AG09309 (cell line): ENCODE measurements around the gene SMYD4.

ENCODE experiments used
- DNase-seq: peaks from one replicate; pipeline ENCODE4 v3.0.0-alpha.2; 2010; ENCODE audit warnings: low read depth
- H3K4me3 ChIP-seq: 2 replicates; pipeline ENCODE4 v1.5.1; 2011; ENCODE audit warnings: mild to moderate bottlenecking, low read depth, low read length, moderate library complexity; ENCODE audit not compliant: control insufficient read depth
- TF ChIP-seq, protein P1 (sequence below): IDR thresholded peaks from 2 replicates; pipeline ENCODE4 v1.5.1; 2011; ENCODE audit warnings: mild to moderate bottlenecking, low read depth, low read length, inconsistent platforms; ENCODE audit not compliant: insufficient read depth, control insufficient read depth; ENCODE audit errors: missing control alignments

Gene SMYD4, protein sequence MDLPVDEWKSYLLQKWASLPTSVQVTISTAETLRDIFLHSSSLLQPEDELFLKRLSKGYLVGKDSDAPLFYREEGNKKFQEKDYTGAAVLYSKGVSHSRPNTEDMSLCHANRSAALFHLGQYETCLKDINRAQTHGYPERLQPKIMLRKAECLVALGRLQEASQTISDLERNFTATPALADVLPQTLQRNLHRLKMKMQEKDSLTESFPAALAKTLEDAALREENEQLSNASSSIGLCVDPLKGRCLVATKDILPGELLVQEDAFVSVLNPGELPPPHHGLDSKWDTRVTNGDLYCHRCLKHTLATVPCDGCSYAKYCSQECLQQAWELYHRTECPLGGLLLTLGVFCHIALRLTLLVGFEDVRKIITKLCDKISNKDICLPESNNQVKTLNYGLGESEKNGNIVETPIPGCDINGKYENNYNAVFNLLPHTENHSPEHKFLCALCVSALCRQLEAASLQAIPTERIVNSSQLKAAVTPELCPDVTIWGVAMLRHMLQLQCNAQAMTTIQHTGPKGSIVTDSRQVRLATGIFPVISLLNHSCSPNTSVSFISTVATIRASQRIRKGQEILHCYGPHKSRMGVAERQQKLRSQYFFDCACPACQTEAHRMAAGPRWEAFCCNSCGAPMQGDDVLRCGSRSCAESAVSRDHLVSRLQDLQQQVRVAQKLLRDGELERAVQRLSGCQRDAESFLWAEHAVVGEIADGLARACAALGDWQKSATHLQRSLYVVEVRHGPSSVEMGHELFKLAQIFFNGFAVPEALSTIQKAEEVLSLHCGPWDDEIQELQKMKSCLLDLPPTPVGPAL

DNA sequence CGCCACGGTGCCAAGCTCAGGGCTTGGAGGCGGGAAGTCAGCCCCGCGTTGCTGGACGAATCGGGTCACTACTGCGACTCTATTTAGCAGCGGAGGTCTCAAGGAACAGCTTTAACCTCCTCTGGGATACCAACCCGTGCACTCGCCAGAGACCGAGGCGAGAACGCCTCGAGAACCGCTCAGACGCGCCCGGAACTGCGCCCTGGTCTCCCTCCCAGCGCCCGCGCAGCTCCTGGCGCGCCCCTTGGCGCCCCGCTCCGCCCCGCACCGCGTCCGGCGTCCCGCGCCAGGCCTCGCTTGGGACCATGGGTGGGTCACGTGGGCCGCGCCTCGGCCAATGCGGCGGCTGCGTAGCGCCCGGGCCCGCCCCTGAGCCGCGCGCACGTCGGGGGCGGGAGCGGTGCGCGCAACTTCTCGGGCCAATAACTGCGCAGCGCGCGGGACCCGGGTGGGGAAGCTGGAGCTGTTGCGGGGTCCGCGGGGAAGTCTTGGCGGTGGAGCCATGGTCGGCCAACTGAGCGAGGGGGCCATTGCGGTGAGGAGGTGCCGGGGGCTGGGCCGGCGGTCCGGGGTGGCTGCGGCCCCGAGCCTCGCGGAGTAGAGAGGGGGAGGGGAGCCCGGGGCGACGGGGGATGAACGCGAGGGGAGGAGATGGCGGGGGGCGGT lies at the start of gene SMYD4, which contains the start of gene RPA1:
Gene SMYD4 (minus strand): TSS at position 311 of the 666 bp plus-strand sequence. CDS start 1,908 bp downstream, outside the sequence.
Gene RPA1 (plus strand): TSS at position 414 of the 666 bp plus-strand sequence. CDS start 89 bp downstream, at position 503.
- DNase-seq, result no peak
- H3K4me3 ChIP-seq, result peak within 1 kb of the TSS; percentile 59
- TF ChIP-seq, protein P1, sequence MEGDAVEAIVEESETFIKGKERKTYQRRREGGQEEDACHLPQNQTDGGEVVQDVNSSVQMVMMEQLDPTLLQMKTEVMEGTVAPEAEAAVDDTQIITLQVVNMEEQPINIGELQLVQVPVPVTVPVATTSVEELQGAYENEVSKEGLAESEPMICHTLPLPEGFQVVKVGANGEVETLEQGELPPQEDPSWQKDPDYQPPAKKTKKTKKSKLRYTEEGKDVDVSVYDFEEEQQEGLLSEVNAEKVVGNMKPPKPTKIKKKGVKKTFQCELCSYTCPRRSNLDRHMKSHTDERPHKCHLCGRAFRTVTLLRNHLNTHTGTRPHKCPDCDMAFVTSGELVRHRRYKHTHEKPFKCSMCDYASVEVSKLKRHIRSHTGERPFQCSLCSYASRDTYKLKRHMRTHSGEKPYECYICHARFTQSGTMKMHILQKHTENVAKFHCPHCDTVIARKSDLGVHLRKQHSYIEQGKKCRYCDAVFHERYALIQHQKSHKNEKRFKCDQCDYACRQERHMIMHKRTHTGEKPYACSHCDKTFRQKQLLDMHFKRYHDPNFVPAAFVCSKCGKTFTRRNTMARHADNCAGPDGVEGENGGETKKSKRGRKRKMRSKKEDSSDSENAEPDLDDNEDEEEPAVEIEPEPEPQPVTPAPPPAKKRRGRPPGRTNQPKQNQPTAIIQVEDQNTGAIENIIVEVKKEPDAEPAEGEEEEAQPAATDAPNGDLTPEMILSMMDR, result no peak

DNA sequence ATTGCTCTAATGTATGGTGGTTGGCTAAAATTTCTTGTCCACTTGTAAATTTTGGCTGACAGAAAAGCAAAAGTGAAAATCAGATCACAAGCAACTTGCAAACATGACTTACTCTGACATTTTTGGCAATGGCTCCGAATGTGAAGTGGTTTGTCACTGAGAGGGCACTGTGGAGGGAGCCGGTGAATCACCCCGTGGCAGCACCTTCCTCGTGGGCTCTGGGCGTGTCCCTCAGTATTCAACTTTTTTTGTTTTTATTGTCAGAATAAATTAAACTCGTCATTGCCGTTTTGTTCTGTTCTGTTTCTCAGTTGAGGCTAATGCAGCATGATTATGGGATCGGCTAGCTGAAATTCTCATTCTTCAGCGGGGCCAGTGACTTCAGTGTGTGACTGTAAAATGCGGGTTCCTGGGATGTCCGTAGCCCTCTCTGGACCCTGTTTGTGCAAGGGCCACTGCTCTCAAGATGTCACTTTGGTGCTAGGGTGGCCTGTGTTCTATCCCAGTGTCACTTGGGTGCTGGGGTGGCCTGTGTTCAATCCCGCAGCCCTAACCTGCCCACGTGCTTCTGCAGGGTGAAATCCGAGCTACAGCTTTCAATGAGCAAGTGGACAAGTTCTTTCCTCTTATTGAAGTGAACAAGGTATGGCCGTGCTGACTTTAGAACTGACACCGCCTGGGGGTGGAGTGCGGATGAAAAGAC lies 48.9 kb upstream of the SMYD4 start:
- H3K4me3 ChIP-seq, result no peak overlapping the region
- no peak for DNase-seq
- TF ChIP-seq, protein P1, result no peak

DNA sequence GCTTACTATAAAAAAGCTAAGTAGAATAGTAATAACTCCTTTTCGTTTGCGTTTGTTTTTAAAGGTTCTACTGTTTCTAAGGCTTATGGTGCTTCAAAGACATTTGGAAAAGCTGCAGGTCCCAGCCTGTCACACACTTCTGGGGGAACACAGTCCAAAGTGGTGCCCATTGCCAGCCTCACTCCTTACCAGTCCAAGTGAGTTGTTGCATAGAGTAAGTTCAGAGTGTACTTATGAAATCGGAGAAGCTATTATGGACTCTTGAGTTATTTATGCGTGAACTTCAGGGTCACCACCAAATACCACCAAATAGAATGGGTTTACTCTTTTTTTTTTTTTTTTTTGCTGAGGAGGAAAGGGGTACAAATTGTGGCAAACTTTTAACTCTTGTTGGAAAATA lies 45.9 kb upstream of the SMYD4 start:
- TF ChIP-seq, protein P1, result no peak
- no peak for DNase-seq
- no peak overlapping the region for H3K4me3 ChIP-seq

DNA sequence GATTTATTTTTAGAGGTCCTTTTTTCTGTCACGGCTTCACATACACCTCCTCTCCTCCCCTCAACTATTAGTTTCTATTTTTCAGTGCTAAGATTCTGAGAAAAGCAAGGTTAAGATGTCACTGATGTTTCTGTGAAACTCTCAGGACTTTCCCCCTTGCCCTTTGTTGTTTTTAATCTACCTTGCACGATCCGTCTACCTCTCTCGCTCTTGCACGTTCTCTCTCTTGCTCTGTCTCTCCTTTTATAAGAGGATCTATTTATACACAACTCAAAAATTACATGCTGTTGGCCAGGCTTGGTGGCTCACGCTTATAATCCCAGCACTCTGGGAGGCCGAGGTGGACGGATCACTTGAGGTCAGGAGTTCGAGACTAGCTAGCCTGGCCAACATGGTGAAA lies 43.7 kb upstream of the SMYD4 start:
- TF ChIP-seq, protein P1, result no peak
- H3K4me3 ChIP-seq, result no peak overlapping the region
- no peak for DNase-seq

DNA sequence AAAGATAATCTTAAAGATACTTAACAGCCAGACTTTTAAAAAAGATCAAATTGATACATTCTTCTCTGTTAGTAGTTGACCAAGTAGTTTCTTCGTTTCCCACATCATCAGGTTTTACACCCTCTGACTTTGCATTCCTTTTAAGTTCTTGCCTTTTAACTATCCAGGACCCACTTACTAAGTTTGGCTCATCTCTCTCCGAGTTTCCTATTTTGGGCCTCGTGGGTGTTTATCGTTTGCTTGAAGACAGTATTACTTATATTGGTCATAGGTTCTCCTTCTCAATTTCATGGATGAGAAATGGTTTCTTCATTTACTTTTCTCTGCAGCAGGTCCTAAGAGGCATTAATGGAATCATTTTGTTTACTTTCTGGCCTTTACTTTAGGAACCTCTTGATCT lies 43.3 kb upstream of the SMYD4 start:
- TF ChIP-seq, protein P1, result no peak
- DNase-seq, result no peak
- no peak overlapping the region for H3K4me3 ChIP-seq

DNA sequence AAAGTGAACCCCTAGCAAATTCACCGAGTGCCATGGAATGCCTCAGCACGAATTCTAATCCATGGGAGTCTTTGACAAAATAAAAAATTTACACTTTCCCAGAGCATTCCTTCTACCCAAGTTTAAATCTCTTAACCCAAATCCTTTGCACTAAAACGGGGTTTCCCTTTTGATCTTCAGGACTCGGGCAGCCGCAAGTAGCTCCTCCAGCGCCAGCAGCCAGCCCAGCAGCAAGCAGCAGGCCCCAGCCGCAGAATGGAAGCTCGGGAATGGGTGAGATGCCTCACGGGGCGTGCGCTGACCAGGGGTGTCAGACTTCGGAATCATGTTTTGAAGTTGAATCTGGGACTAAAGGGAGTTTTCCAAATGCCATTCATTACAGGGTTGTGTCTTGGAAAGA lies 42.6 kb upstream of the SMYD4 start:
- TF ChIP-seq, protein P1, result no peak
- H3K4me3 ChIP-seq, result no peak overlapping the region

More for the DNA sequence above, 42.6 kb upstream of the SMYD4 start:
- DNase-seq, result no peak
